Osteoblast (primary cell): ENCODE data around the gene SULT2B1. TPM values are rescaled to one million over a fixed set of nuclear protein-coding genes. Genes with fewer than 3 reads are reported as not detected.

Source experiments
- DNase-seq: peaks from one replicate; pipeline ENCODE4 v3.0.0; 2011; ENCODE audit warnings: low spot score, mixed read lengths; ENCODE audit not compliant: insufficient read length; ENCODE audit errors: missing footprints
- H2AFZ ChIP-seq: 2 replicates; pipeline ENCODE4 v1.6.0; 2011; ENCODE audit warnings: mild to moderate bottlenecking, low read length
- H3K27ac ChIP-seq: 2 replicates; pipeline ENCODE4 v1.5.1; 2011; ENCODE audit warnings: mild to moderate bottlenecking, low read depth, low read length, moderate library complexity
- H3K27me3 ChIP-seq: 2 replicates; pipeline ENCODE4 v1.6.0; 2012; ENCODE audit warnings: mild to moderate bottlenecking, control low read depth, inconsistent platforms, low read length, moderate library complexity; ENCODE audit not compliant: insufficient read depth
- H3K36me3 ChIP-seq: 2 replicates; pipeline ENCODE4 v1.5.1; 2011; ENCODE audit warnings: mild to moderate bottlenecking, low read length, control low read depth, moderate library complexity; ENCODE audit not compliant: insufficient read depth
- H3K4me1 ChIP-seq: 2 replicates; pipeline ENCODE4 v1.5.1; 2011; ENCODE audit warnings: mild to moderate bottlenecking, low read length, control low read depth, moderate library complexity; ENCODE audit not compliant: insufficient read depth
- H3K4me2 ChIP-seq: 2 replicates; pipeline ENCODE4 v1.6.0; 2011; ENCODE audit warnings: mild to moderate bottlenecking, low read length; ENCODE audit not compliant: insufficient read depth
- H3K4me3 ChIP-seq: fragments of 200-600 bp; sonication (generic); 3 replicates; pipeline ENCODE4 v1.5.1; 2012; ENCODE audit warnings: mild to moderate bottlenecking, low read length, inconsistent platforms; ENCODE audit not compliant: insufficient read depth
- H3K79me2 ChIP-seq: 2 replicates; pipeline ENCODE4 v1.6.0; 2012; ENCODE audit warnings: mild to moderate bottlenecking, low read length, control low read depth, inconsistent platforms; ENCODE audit not compliant: insufficient read depth
- H3K9me3 ChIP-seq: 2 replicates; pipeline ENCODE4 v1.5.1; 2011; ENCODE audit warnings: low read depth, low read length, control low read depth
- H4K20me1 ChIP-seq: 2 replicates; pipeline ENCODE4 v1.6.0; 2012; ENCODE audit warnings: mild to moderate bottlenecking, low read length, control low read depth; ENCODE audit not compliant: insufficient read depth
- total RNA-seq: library from RNA; depleted of rRNA; stranded (reverse); fragments of >200 nt; gene quantifications from 2 replicates; pipeline ENCODE4 v1.2.3, GENCODE V29; 2012
- TF ChIP-seq, protein P1 (sequence below): IDR thresholded peaks from 2 replicates; pipeline ENCODE4 v1.5.1; 2011; ENCODE audit warnings: mild to moderate bottlenecking, low read depth, low read length, moderate library complexity; ENCODE audit errors: extremely low read depth

The SULT2B1 gene
- total RNA-seq, 1 donor: under 0.01 TPM

DNA sequence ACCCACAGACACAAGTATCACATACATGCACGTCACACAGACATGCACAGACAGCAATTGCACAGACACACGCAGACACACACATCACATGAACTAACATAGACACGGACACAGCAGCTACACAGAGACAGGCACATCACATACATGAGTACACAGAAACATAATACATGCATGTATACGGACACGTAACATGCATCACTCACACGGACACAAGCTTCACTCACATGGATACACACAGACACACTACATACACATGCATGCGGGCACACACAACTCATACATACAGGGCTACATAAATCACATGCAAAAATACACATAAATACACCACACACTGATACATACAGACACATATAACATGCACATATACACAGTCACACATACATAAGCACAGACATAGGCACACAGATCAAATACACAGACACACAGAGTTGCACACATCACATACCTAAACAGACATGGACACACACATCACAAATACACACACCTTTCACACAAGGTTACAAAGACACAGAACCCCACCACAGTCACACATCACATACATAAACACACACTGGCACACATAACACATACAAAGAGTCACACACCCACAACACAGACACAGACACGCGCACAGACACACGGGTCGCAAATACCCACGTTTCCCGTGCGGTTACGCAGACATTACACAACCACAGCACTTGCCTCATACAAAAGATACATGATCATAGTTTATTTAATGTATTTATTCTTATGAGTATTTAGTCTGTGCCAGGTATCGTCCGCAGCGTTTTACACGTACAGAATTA lies 39.3 kb upstream of the SULT2B1 start:
- Histone ChIP-seq H3K27ac (no peak overlapping the region), H2AFZ (no peak overlapping the region), H3K27me3 (peaks cover 34% of the 10 kb centered on the region), H3K4me1 (no peaks in the 10 kb centered on the region), H3K4me2 (peak overlapping the region; percentile 80), H4K20me1 (peaks cover 3% of the 10 kb centered on the region), H3K79me2 (no peaks in the 10 kb centered on the region), H3K4me3 (no peak overlapping the region), H3K36me3 (no peaks in the 10 kb centered on the region), H3K9me3 (no peaks in the 10 kb centered on the region)
- peak; percentile 64 for DNase-seq
- TF ChIP-seq, protein P1, sequence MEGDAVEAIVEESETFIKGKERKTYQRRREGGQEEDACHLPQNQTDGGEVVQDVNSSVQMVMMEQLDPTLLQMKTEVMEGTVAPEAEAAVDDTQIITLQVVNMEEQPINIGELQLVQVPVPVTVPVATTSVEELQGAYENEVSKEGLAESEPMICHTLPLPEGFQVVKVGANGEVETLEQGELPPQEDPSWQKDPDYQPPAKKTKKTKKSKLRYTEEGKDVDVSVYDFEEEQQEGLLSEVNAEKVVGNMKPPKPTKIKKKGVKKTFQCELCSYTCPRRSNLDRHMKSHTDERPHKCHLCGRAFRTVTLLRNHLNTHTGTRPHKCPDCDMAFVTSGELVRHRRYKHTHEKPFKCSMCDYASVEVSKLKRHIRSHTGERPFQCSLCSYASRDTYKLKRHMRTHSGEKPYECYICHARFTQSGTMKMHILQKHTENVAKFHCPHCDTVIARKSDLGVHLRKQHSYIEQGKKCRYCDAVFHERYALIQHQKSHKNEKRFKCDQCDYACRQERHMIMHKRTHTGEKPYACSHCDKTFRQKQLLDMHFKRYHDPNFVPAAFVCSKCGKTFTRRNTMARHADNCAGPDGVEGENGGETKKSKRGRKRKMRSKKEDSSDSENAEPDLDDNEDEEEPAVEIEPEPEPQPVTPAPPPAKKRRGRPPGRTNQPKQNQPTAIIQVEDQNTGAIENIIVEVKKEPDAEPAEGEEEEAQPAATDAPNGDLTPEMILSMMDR: no peak

DNA sequence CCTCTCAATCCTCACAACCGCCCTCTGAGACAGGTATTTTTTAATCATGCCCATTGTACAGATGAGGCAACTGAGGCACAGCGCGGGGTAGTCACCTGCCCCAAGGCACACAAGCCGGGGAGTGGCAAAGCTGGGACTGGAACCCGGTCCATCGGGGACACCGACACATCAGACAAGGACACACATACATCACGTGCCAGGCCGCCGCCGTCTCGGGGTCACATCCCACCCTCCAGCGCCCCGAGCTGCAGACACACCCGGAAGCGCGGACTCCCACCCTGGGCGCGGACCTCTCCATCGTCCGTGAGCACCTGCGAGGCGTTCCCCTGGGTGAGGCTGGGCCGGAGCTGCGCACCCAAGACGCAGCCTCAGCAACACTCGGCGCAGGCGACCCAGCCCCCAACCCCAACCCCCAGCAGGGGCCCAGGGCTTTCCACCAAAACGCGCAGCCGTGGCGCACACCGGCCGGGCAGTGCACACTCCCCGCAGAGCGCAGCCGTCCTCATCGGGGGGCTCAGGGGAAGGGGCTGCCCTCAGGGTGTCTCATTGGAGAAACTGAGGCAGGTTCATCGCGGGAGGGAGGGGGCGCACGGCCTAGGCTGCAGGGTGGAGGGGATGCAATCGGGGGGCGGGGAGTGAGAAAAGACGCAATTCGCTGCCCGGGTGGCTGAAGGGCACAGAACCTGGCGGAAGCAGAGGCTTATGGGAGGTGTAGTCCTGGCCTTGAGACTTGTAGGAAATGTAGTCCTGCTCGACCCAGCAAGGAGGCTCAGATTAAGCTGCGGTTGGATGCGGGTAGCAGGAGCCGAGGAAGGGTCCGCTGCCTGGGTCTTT lies 38.5 kb upstream of the SULT2B1 start:
- no peak overlapping the region for H3K27ac ChIP-seq

DNA sequence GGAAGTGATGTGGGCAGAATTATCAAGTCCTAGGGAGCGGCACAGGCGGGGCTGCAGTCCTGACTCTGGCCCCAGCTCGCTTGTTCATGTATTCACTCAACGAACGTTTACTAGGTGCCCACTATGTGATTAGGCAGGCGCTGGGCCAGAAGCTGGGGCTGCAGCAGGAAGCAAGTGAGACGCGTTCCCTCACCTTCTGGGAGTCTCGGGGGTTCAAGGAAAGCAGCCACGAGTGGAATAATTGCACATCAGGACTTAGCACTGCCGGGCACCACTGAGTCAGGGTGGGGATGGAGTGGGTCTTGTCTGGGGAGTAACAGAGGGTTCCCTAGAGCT lies 37.9 kb upstream of the SULT2B1 start:
- H3K4me3 ChIP-seq: peak overlapping the region; percentile 73

More for the DNA sequence above, 38.5 kb upstream of the SULT2B1 start:
- Histone ChIP-seq H3K4me2 (peak overlapping the region; percentile 80), H4K20me1 (peaks cover 3% of the 10 kb centered on the region), H3K79me2 (no peaks in the 10 kb centered on the region), H3K4me3 (peak overlapping the region; percentile 73), H2AFZ (peak overlapping the region; percentile 83), H3K9me3 (no peaks in the 10 kb centered on the region), H3K36me3 (no peaks in the 10 kb centered on the region), H3K27me3 (peaks cover 34% of the 10 kb centered on the region), H3K4me1 (no peaks in the 10 kb centered on the region)
- DNase-seq: peak; percentile 96
- TF ChIP-seq, protein P1: no peak

More for the DNA sequence above, 37.9 kb upstream of the SULT2B1 start:
- Histone ChIP-seq H3K9me3 (no peaks in the 10 kb centered on the region), H3K27me3 (peaks cover 34% of the 10 kb centered on the region), H3K36me3 (no peaks in the 10 kb centered on the region), H3K27ac (no peak overlapping the region), H3K4me2 (peak overlapping the region; percentile 80), H3K79me2 (no peaks in the 10 kb centered on the region), H2AFZ (peak overlapping the region; percentile 83), H3K4me1 (no peaks in the 10 kb centered on the region), H4K20me1 (peaks cover 3% of the 10 kb centered on the region)
- no peak for DNase-seq
- TF ChIP-seq, protein P1: no peak
